VCaP (cell line): Measurements from ENCODE around the gene KLF11.
"Not testable (repeated sequence)": the region's sequence is repeated elsewhere in the genome, so short reads cannot be mapped to it uniquely, and the experiment has no call there.

Experiments used
- H3K27ac ChIP-seq: fragments of 450-650 bp; 2 replicates; pipeline ENCODE4 v1.5.1; 2017
- TF ChIP-seq, protein P1 (sequence below): fragments of 450-650 bp; conservative IDR thresholded peaks from 2 replicates; pipeline ENCODE4 v1.5.1; 2017; ENCODE audit warnings: mild to moderate bottlenecking, moderate library complexity

KLF11 gene

DNA sequence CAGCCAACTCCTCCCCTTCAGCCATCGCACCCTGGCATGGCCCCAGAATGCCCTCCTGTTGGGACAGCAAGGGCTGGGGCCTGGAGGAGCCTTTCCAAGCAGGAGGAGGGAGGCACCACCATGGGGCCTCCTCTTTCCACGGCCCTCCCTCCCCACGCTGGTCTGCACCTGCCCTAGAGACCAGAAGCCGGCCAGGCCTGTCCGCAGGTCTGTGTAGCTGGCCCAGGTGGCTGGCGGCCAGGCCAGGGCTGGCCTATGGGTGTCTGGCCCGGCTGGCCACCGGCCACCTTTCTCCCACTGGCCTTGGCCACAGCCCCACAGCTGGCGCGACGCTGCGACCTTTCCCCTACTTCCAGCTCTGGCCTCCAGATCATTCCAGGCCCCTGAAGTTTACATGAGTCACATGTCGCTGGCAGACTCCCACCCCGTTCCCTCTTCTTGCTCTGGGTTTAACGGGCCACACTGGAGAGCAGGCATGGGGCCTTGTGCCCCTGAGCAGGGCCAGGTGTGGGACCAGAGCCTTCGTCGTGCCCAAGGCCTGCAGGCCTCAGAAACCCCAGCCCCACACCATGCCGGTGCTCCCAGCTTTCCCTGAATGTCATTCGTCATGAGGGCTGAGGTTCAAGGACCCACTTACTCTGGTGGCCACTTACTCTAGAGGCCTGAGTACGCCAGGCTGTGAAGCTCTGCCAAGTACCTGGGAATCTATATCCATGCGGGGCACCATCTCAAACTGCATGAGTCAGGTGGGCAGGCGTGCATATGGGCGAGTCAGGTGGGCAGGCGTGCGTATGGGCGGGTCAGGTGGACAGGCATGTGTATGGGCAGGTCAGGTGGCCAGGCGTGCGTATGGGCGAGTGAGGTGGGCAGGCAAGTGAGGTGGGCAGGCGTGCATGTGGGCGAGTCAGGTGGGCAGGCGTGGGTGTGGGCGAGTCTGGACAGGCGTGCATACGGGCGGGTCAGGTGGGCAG is 33.3 kb upstream of the KLF11 start:
- TF ChIP-seq, protein P1, sequence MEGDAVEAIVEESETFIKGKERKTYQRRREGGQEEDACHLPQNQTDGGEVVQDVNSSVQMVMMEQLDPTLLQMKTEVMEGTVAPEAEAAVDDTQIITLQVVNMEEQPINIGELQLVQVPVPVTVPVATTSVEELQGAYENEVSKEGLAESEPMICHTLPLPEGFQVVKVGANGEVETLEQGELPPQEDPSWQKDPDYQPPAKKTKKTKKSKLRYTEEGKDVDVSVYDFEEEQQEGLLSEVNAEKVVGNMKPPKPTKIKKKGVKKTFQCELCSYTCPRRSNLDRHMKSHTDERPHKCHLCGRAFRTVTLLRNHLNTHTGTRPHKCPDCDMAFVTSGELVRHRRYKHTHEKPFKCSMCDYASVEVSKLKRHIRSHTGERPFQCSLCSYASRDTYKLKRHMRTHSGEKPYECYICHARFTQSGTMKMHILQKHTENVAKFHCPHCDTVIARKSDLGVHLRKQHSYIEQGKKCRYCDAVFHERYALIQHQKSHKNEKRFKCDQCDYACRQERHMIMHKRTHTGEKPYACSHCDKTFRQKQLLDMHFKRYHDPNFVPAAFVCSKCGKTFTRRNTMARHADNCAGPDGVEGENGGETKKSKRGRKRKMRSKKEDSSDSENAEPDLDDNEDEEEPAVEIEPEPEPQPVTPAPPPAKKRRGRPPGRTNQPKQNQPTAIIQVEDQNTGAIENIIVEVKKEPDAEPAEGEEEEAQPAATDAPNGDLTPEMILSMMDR, result no peak
- H3K27ac ChIP-seq, result no peak overlapping the region

DNA sequence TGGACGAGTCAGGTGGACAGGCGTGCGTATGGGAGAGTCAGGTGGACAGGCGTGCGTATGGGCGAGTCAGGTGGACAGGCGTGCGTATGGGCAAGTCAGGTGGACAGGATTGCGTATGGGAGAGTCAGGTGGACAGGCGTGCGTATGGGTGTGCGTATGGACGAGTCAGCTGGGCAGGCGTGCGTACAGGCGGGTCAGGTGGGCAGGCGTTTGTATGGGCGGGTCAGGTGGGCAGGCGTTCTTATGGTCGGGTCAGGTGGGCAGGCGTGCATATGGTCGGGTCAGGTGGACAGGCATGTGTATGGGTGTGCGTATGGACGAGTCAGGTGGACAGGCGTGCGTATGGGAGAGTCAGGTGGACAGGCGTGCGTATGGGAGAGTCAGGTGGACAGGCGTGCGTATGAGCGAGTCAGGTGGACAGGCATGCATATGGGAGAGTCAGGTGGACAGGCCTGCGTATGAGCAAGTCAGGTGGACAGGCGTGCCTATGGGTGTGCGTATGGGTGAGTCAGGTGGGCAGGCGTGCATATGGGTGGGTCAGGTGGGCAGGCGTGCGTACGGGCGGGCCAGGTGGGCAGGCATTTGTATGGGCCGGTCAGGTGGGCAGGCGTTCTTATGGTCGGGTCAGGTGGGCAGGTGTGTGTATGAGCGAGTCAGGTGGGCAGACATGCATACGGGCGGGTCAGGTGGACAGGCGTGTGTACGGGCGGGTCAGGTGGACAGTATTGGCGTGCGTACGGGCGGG is 32.3 kb upstream of the KLF11 start:
- not testable (repeated sequence) for H3K27ac ChIP-seq

DNA sequence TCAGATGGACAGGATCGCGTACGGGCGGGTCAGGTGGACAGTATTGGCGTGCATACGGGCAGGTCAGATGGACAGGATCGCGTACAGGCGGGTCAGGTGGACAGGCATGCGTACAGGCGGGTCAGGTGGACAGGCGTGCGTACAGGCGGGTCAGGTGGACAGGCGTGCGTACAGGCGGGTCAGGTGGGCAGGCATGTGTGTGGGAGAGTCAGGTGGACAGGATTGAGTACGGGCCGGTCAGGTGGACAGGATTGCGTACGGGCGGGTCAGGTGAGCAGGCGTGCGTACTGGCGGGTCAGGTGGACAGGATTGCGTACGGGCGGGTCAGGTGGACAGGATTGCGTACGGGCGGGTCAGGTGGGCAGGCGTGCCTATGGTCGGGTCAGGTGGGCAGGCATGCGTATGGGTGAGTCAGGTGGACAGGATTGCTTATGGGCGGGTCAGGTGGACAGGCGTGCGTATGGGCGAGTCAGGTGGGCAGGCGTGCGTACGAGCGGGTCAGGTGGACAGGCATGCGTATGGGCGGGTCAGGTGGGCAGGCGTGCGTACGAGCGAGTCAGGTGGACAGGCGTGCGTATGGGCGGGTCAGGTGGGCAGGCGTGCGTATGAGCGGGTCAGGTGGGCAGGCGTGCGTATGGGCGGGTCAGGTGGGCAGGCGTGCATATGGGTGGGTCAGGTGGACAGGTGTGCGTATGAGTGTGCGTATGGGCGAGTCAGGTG is 31.6 kb upstream of the KLF11 start:
- not testable (repeated sequence) for H3K27ac ChIP-seq

DNA sequence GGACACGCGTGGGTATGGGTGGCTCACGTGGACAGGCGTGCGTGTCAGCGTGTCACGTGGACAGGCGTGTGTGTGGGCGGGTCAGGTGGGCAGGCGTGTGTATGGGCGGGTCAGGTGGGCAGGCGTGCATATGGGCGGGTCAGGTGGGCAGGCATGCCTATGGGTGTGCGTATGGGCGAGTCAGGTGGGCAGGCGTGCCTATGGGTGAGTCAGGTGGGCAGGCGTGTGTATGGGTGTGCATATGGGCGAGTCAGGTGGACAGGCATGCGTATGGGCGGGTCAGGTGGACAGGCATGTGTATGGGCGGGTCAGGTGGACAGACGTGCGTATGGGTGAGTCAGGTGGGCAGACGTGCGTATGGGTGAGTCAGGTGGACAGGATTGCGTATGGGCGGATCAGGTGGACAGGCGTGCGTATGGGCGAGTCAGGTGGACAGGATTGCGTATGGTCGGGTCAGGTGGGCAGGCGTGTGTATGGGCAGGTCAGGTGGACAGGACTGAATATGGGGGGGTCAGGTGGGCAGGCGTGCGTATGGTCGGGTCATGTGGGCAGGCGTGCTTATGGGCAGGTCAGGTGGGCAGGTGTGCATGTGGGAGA is 30.9 kb upstream of the KLF11 start:
- H3K27ac ChIP-seq, result not testable (repeated sequence)

DNA sequence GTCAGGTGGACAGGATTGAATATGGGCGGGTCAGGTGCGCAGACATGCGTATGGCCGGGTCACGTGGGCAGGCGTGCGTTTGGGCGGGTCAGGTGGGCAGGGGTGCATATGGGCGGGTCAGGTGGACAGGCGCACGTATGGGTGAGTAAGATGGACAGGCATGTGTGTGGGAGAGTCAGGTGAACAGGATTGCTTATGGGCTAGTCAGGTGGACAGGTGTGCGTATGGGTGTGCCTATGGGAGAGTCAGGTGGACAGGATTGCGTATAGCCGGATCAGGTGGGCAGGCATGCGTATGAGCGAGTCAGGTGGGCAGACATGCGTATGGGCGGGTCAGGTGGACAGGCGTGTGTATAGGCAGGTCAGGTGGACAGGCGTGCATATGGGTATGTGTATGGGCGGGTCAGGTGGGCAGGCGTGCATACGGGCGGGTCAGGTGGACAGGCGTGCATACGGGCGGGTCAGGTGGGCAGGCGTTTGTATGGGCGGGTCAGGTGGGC is 30.3 kb upstream of the KLF11 start:
- no peak overlapping the region for H3K27ac ChIP-seq
- TF ChIP-seq, protein P1, result no peak

DNA sequence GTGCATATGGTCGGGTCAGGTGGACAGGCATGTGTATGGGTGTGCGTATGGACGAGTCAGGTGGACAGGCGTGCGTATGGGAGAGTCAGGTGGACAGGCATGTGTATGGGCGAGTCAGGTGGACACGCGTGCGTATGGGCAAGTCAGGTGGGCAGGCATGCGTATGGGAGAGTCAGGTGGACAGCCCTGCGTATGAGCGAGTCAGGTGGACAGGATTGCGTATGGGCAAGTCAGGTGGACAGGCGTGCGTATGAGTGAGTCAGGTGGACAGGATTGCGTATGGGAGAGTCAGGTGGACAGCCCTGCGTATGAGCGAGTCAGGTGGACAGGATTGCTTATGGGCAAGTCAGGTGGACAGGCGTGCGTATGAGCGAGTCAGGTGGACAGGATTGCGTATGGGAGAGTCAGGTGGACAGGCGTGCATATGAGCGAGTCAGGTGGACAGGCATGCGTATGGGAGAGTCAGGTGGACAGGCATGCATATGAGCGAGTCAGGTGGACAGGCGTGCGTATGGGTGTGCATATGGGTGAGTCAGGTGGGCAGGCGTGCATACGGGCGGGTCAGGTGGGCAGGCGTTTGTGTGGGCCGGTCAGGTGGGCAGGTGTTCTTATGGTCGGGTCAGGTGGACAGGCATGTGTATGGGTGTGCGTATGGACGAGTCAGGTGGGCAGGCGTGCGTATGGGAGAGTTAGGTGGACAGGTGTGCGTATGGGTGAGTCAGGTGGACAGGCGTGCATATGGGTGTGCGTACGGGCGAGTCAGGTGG is 29.5 kb upstream of the KLF11 start:
- not testable (repeated sequence) for H3K27ac ChIP-seq

DNA sequence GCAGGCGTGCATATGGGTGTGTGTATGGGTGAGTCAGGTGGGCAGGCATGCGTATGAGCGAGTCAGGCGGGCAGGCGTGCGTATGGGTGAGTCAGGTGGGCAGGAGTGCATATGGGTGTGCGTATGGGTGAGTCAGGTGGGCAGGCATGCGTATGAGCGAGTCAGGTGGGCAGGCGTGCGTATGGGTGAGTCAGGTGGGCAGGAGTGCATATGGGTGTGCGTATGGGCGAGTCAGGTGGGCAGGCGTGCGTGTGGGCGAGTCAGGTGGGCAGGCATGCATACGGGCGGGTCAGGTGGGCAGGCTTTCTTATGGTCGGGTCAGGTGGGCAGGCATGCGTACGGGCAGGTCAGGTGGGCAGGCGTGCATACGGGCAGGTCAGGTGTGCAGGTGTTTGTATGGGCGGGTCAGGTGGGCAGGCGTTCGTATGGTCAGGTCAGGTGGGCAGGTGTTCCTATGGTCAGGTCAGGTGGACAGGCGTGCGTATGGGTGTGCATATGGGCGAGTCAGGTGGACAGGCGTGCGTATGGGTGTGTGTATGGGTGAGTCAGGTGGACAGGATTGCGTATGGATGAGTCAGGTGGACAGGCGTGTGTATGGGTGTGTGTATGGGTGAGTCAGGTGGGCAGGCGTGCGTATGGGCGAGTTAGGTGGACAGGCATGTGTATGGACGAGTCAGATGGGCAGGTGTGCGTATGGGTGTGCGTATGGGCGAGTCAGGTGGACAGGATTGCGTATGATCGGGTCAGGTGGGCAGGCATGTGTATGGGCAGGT is 28.7 kb upstream of the KLF11 start:
- TF ChIP-seq, protein P1, result no peak
- H3K27ac ChIP-seq, result no peak overlapping the region

DNA sequence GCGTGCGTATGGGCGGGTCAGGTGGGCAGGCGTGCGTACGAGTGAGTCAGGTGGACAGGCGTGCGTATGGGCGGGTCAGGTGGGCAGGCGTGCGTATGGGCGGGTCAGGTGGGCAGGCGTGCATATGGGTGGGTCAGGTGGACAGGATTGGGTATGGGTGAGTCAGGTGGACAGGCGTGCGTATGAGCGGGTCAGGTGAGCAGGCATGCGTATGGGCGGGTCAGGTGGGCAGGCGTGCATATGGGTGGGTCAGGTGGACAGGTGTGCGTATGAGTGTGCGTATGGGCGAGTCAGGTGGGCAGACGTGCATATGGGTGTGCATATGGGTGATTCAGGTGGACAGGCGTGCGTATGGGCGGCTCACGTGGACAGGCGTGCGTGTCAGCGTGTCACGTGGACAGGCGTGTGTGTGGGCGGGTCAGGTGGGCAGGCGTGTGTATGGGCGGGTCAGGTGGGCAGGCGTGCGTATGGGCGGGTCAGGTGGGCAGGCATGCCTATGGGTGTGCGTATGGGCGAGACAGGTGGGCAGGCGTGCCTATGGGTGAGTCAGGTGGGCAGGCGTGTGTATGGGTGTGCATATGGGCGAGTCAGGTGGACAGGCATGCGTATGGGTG is 27.9 kb upstream of the KLF11 start:
- not testable (repeated sequence) for H3K27ac ChIP-seq
